Measurements from ENCODE around the gene WASF2. TPM values are rescaled to one million over a fixed set of nuclear protein-coding genes. Genes with fewer than 3 reads are reported as not detected.

WASF2 gene
- total RNA-seq, 1 experiment from 2014 or later = 65.9 TPM

GRCh38 chr1:27368869-27369582 lies 120.9 kb downstream of the WASF2 start:
- no peak overlapping the region for H3K23ac ChIP-seq (ENCODE audit: insufficient read length, low read depth, low read length)
- H3K9me3 Mint-ChIP-seq = no peaks in the 10 kb centered on the region
- H2BK15ac ChIP-seq (ENCODE audit: low read depth, low read length) = no peak overlapping the region
- no peaks in the 10 kb centered on the region for H3K9me3 ChIP-seq (ENCODE audit: control insufficient read depth, low read depth, low read length)
- no peak overlapping the region for H3K4me2 ChIP-seq (ENCODE audit: insufficient read depth, insufficient read length, low read length)
- H3K79me1 ChIP-seq (ENCODE audit: insufficient read depth, low read depth, low read length, poor library complexity, severe bottlenecking) = no peaks in the 10 kb centered on the region
- no peak overlapping the region for H3K18ac ChIP-seq (ENCODE audit: insufficient read length, low read depth, low read length)
- H3K27ac ChIP-seq (ENCODE audit: insufficient read length, low read depth, low read length) = no peak overlapping the region
- H3K4me3 Mint-ChIP-seq = 0 out of 5 replicates have a peak overlapping the region, but pooled peaks of 1 of the 2 experiments have one; percentile 17
- H2BK120ac ChIP-seq (ENCODE audit: low read depth, low read length, poor library complexity, severe bottlenecking) = no peak overlapping the region
- no peak overlapping the region for H2AK5ac ChIP-seq (ENCODE audit: insufficient read length, low read length)
- no peak overlapping the region for H4K5ac ChIP-seq (ENCODE audit: insufficient read length, low read depth, low read length)
- no peaks in the 10 kb centered on the region for H3K36me3 Mint-ChIP-seq (ENCODE audit: insufficient read depth in 1 of 3, low read depth in 3 of 3)
- no peaks in the 10 kb centered on the region for H3K79me2 ChIP-seq (ENCODE audit: insufficient read depth, low read length)
- H4K20me1 ChIP-seq (ENCODE audit: control insufficient read depth, insufficient read depth, insufficient read length) = peaks cover 2% of the 10 kb centered on the region
- H3K4me1 ChIP-seq (ENCODE audit: insufficient read depth, low read length) = no peaks in the 10 kb centered on the region; the same call in 1 of the 2 replicates
- no peak overlapping the region for H3K56ac ChIP-seq (ENCODE audit: insufficient read length, low read depth, low read length)
- H3K4me1 Mint-ChIP-seq = peaks cover 16 to 38% of the 10 kb centered on the region in 2 experiments
- no peak overlapping the region for H2BK20ac ChIP-seq (ENCODE audit: low read depth, low read length, poor library complexity, severe bottlenecking)
- no peak overlapping the region for H3K27ac Mint-ChIP-seq
- H3K9ac ChIP-seq (ENCODE audit: extremely low read depth, insufficient read length, low read length) = no peak overlapping the region
- no peak overlapping the region for H4K8ac ChIP-seq (replicated peaks; ENCODE audit: insufficient read length, low read depth, low read length)
- WGBS (ENCODE audit: extremely low coverage, insufficient read length, low lambda C conversion rate) = no CpG with 5 or more reads among the region's 13 CpGs
- no peak overlapping the region for H3K4ac ChIP-seq (ENCODE audit: low read depth, low read length)
- H4K91ac ChIP-seq (ENCODE audit: insufficient read length, low read depth, low read length) = no peak overlapping the region
- peaks cover 13% of the 10 kb centered on the region for H3K27me3 Mint-ChIP-seq (ENCODE audit: low read depth)
- no peak overlapping the region for H3T11ph ChIP-seq (ENCODE audit: low read length)
- H2BK5ac ChIP-seq (ENCODE audit: insufficient read length, low read length) = no peak overlapping the region
- H2AFZ ChIP-seq (ENCODE audit: low read length) = no peak overlapping the region
- TF ChIP-seq CTCF (conservative IDR thresholded peaks at IDR 0.05) = peak; percentile 51
- peaks cover 9% of the 10 kb centered on the region for H3K23me2 ChIP-seq (ENCODE audit: insufficient read length, low read depth, low read length, poor library complexity, severe bottlenecking)
- no peak for DNase-seq
- no peak overlapping the region for H3K14ac ChIP-seq (ENCODE audit: insufficient read depth, low read length)
- no peak overlapping the region for H2BK12ac ChIP-seq (ENCODE audit: insufficient read length, low read depth, low read length)
- no peaks in the 10 kb centered on the region for H3K27me3 ChIP-seq (ENCODE audit: insufficient read depth, low read length)
